HG02852 (cell line): ENCODE results near the gene ARHGEF16.

ENCODE experiments used
- ATAC-seq: cut with Tn5 transposase; IDR thresholded peaks from one replicate; pipeline ENCODE4 v1.9.1; 2021; ENCODE audit warnings: mild to moderate bottlenecking, moderate library complexity; ENCODE audit not compliant: unreplicated experiment

Gene ARHGEF16

DNA sequence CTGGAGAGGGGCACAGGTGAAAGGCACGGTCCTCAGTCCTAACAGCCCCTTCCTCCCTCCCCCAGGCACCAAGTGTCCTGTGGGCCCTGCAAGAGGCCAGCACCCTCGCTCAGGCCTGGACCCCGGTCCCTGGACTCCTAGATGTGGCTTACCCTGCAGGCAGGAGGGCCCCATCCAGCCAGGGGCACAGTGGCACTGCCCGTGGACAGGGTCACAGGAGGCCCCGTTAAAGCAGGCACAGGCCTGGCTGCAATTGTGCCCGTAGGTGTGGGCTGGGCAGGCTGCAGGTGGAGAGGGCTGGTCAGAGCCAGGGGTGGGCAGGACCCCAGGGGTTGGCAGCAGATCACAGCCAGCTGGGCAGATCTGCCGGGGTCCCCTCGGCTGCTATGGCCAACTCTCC is 44.5 kb downstream of the ARHGEF16 start:
- ATAC-seq = no peak

- no peak for ATAC-seq
Observed at GRCh38 chr1:3499611-3500010, 45.1 kb downstream of the ARHGEF16 start.

GRCh38 chr1:3500265-3500835 is 45.9 kb downstream of the ARHGEF16 start:
- no peak for ATAC-seq

GRCh38 chr1:3501437-3501836 is 47.0 kb downstream of the ARHGEF16 start:
- ATAC-seq = no peak

DNA sequence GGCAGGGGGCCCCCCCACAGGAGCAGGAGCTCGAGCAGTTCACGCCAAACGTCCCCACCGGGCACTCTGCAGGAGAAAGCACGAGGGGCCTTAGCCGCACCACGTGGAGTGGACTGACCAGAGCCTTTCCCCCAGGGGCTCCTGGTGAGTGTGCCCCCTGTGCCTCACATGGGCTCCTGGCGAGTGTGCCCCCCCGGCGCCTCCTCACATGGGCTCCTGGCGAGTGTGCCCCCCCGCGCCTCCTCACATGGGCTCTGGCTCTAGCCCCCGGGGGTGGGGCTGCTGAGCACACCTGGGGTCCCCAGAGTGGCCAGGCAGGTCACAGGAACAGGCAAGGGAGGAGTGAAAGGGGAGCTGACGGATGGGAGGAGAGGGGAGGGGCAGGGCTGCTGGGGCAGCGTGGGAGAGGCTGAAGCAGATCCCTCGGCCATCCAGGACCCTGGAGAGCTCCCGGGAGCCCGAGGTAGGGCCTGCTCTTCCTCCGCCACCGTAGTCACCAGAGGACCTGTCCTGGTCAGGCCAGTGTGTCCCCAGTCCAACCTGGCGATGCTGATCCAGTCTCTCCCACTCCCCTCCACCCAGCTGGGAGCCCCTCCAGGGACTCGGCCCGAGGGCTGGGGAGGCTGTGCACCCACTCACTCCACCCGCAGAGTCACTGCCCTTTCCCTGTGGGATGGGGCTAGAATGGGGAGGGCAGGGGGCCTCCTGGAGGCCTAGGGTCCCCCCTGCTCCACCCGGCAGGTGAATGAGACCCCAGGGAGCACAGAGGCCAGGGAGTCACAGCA is 47.6 kb downstream of the ARHGEF16 start:
- ATAC-seq = no peak

DNA sequence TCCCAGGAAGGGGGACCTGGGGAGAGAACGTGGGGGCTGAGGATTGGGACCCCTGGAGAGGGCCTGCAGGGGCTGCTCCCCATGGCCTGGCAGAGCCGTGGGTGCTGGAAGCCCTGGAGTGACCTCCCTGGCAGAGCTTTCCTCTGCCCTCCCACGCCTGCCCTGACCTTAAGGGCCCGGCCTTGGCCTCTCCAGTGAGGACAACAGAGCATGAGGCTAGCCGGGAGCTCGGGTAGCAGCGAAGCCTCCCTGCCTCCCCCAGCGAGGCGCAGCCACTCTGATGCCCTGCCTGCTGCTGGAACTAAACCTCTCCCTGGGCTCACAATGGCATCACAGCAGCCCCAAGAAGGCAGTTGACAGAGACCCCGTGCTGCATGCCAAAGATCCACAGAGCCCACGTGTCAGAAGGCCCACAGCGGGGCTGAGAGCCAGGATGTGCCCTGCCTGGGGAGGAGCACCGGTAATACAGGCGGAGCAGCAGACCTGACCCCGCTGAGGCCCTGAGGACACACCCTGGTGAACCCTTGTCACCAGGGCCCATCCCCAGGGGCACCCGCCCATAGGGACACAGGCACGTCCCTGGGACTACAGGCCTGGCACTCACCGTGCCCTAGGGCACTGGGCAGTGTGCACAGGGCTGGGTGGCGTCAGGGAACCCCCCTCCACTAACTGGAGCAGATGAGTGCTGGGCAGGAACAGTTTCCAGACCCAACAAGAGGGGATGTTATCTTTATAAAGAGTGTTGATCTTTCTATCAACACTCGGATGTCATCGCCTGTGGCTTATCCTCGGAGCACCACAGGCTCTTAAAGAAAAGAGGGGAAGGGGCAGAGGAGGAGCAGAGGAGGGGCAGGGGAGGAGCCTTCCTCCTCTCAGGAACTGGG is 48.4 kb downstream of the ARHGEF16 start:
- ATAC-seq = no peak

DNA sequence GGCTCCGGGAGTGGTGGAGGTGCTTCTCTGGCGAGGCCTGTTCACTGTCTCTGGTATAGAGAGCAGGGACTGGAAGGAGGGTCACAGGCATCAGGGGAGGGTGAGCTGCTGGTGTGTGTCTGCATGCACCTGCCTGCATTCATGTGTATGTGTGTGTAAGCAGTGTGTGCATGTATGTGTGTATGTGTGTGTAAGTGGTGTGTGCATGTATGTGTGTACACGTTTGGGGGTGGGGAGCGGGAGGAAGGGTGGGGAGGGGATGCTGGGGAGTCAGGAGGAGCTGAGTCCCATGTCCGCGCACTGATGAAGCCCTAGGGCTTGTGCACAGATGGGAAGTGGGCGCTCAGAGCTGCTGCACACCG is 49.0 kb downstream of the ARHGEF16 start:
- no peak for ATAC-seq

- no peak for ATAC-seq
Observed at GRCh38 chr1:3504151-3504821, 49.8 kb downstream of the ARHGEF16 start.

DNA sequence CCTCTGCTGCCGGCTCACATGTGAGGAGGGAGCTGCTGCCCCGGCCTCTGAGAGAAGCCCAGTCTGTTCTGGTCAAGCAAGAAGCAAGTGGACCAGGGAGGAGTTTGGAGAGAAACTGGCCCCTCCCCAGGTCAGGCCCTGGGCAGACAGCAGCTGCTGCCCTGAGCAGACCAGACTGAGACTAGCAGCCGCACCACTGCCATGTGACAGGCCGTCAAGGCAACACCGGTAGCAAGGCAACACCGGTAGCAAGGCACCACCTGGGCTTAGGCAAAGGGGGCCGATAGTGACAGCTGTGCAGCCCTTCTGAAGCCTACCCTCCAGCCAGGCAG is 50.3 kb downstream of the ARHGEF16 start:
- no peak for ATAC-seq

- no peak for ATAC-seq
Observed at GRCh38 chr1:3505161-3505560, 50.7 kb downstream of the ARHGEF16 start.

GRCh38 chr1:3506041-3506440 is 51.6 kb downstream of the ARHGEF16 start:
- no peak for ATAC-seq

GRCh38 chr1:3506943-3507342 is 52.5 kb downstream of the ARHGEF16 start:
- ATAC-seq = no peak

DNA sequence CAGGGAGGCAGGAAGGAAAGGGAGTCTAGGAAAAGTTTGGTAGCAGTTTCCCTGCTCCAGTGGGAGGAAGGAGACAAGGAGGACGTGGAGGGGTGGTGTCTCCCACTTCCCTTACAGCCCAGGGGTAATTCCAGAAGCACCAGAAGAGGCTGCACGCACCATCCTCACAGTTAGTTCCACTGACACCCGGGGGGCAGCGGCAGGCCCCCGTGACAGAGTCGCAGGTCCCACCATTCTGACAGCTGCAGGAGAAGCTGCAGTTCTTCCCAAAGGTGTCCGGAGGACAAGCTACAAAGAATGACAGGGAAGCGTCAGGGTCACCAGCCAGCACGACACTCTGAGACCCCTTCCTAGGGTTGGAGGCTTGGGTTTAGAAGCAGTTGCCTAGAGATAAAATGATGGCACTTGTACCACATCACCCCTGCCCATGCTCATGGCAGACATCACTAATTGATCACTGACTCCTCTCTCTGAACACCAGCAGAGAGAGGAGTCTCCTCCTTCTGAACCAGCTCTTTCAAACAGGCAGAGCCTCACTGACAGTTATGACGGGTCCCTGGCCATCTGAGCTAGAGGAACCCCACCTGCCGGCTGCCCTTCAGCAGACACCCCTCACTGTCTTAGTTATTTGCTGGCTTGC is 53.3 kb downstream of the ARHGEF16 start:
- ATAC-seq = no peak

GRCh38 chr1:3508757-3509415 is 54.4 kb downstream of the ARHGEF16 start:
- ATAC-seq = no peak

DNA sequence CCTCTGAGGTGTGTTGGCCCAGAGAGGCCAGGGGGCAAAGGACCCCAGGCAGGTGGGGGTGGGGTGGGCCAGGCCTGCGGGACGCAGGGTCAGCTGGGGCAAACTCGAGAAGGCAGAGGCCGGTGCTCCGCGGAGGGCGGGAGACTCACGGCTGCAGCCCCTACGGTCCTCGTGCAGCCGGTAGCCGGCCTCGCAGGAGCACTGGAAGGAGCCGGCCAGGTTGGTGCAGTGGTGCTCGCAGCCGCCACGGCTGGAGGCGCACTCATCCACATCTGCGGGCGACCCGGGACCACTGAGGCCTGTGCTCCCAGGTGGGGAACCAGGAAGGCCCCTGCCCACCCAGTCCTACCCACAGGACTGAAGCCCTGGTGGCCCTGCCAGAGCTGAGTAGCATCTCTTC is 55.3 kb downstream of the ARHGEF16 start:
- ATAC-seq = no peak

DNA sequence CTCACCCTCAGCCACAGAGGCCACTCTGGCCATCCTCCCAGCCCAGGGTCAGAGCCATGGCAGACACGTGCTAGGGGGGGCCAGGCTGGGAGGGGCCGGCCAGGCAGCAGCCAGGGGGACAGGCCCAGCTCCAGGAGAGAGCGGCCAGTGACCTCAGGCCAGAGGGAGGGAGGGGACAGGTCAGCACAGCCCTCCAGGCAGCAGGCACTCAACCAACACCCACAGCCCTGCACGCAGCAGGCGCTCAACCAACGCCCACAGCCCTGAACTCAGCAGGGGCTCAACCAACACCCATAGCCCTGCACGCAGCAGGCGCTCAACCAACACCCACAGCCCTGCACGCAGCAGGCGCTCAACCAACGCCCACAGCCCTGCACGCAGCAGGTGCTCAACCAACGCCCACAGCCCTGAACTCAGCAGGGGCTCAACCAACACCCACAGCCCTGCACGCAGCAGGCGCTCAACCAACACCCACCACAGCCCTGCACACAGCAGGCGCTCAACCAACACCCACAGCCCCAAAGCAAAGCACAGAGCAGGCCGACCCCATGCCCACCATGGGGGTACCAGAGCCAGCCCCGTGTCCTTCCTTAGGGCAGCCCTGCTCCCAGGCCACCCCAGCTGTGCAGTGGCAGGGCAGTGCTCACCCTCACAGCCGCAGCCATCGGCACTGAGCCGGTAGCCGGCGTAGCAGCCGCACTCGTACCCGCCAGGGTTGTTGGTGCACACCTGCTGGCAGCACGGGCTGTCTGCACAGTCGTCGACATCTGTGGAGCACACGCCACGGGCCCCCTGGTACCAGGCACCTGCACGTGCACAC is 55.9 kb downstream of the ARHGEF16 start:
- no peak for ATAC-seq

DNA sequence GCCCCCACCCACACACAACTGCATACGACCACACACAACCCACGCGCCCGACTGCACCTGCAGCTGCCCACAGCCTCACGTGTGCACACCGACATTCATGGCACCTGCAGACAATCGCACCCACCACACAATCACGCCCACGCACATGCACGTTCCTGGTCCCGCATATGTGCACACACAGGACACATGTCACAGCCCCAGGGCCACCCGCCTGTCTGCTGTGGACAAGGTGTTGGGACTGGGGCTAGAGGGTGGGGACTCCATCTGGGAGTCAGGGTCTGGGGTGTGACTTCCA is 56.4 kb downstream of the ARHGEF16 start:
- ATAC-seq = no peak

- no peak for ATAC-seq
Observed at GRCh38 chr1:3511306-3511705, 56.8 kb downstream of the ARHGEF16 start.

DNA sequence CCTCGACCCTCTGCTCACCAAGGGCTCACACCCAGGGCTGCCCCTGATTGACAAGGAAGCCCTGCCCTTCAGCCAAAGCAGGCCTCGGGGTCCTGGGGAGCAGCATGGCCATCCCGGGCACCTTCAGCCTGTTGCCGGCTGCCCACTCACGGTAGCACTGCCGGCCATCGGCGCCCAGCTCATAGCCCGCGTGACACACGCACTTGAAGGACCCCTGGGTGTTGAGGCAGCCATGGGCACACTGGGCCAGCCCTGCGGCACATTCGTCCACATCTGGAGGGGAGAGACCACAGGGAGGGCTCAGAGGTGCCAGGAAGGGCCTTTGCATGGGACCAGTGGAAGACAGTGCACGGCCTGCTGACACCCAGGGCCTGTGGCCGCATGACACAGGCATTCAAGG is 57.4 kb downstream of the ARHGEF16 start:
- ATAC-seq = no peak

GRCh38 chr1:3514404-3514803 is 59.9 kb downstream of the ARHGEF16 start:
- ATAC-seq = no peak
